Measurements from ENCODE around the gene SUPV3L1.

DNA sequence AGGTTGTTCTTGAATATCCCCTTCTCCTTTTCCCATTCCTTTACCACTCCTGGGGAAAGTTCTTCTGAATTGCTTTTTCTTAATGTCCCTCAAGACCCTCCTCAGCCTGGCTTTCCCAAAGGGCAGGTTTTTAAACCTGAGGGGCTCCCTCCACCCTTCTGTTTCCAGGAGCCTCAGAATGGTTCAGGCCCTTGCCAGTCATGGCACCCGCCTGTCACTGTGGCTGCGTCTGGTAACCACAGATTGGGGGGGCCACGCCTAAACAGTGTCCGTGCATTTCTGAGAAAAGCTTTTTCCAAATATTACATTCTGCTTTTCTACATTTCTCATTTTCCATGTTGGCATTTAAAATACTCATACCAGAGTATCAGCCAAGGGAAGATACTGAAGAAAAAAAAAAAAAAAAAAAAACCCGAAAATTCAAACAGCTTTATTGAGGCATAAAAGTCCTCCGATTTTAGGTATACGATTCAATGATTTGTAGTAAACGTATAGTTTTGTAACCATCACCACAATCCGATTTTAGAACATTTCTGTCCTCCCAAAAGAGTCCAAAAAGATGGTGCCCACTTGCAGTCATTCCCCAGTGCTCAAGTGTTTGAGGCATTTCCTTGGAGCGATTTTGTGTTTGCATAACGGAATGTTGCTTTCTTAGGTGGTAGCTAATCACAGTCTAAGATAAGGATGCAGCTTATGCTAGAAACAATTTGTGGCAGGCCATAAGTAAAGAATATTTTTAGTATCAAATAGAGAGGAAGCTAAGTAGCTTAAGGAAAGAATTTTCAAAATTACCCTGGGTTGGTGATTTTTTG, 62.2 kb downstream of the SUPV3L1 start:
- no peak for TF ChIP-seq CTCF (IDR thresholded peaks at IDR 0.05)
- no peak for TF ChIP-seq POLR2A (IDR thresholded peaks at IDR 0.05)

All from adrenal gland (tissue), 5 donors.